Astrocyte of the spinal cord (primary cell): ENCODE measurements around the gene ARHGEF10L.

ENCODE experiments used
- DNase-seq: peaks from one replicate; pipeline ENCODE4 v3.0.0; 2011; ENCODE audit warnings: low read depth, low spot score
- H3K4me3 ChIP-seq: 2 replicates; pipeline ENCODE4 v1.5.1; 2011; ENCODE audit warnings: low read depth, mild to moderate bottlenecking, low read length, moderate library complexity
- in situ Hi-C: cut with HindIII; loops from 2 replicates; pipeline ENCODE4 v1.10.0; 2017; ENCODE audit warnings: low sequenced_read_pairs
- TF ChIP-seq, protein P1 (sequence below): IDR thresholded peaks from 2 replicates; pipeline ENCODE4 v1.5.1; 2012; ENCODE audit warnings: low read depth, mild to moderate bottlenecking, low read length, inconsistent platforms

Gene ARHGEF10L

DNA sequence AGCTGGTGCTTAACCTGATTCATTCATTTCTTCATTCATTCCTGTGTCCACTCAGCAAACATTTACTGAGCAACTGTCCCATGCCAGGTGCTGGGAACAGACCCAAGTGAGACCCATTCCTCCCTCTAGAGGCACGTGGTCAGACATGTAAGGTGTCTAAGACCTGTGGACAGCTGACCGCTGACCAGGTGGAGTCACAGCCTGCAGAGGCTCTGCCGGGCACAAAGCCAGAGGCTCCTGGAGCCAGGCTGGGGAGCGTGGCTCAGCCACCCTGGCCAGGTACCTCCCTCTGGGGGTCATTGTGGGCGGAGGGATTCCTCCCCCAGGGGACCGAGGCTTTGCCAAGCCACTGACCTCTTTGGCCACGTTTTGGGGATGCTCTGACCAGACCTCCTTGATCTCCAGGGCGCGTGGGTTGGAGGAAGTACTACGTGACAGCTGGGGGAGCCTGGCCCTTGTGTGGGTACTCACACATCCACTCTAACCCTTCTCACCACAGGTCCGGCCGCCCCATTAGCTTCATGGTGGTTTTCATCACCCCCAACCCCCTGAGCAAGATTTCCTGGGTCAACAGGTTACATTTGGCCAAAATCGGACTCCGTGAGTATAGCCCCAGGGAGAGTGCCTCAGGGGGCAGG is 100.3 kb downstream of the ARHGEF10L start:
- TF ChIP-seq, protein P1, sequence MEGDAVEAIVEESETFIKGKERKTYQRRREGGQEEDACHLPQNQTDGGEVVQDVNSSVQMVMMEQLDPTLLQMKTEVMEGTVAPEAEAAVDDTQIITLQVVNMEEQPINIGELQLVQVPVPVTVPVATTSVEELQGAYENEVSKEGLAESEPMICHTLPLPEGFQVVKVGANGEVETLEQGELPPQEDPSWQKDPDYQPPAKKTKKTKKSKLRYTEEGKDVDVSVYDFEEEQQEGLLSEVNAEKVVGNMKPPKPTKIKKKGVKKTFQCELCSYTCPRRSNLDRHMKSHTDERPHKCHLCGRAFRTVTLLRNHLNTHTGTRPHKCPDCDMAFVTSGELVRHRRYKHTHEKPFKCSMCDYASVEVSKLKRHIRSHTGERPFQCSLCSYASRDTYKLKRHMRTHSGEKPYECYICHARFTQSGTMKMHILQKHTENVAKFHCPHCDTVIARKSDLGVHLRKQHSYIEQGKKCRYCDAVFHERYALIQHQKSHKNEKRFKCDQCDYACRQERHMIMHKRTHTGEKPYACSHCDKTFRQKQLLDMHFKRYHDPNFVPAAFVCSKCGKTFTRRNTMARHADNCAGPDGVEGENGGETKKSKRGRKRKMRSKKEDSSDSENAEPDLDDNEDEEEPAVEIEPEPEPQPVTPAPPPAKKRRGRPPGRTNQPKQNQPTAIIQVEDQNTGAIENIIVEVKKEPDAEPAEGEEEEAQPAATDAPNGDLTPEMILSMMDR: no peak
- in situ Hi-C loops: no loop called here
- no peak for DNase-seq
- no peak overlapping the region for H3K4me3 ChIP-seq

DNA sequence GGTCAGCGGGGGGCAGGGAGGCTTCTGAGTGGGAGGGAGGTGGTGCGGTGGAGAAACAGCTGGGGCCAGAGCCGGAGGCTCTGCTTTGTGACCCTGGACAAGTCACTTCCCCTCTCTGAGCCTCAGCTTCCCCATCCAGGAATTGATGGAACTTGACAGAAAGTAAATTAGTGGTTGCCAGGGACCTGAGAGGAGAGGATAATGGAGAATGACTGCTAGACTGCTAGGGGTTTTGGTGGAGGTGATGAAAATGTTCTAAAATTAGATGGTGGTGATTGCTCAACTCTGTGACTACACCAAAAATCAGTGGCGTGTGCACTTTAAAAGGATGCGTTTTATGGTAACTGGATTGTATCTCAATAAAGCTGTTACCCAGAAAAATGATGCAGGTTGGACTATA is 100.9 kb downstream of the ARHGEF10L start:
- DNase-seq: no peak
- H3K4me3 ChIP-seq: no peak overlapping the region
- in situ Hi-C loops: no loop called here
- TF ChIP-seq, protein P1: no peak

DNA sequence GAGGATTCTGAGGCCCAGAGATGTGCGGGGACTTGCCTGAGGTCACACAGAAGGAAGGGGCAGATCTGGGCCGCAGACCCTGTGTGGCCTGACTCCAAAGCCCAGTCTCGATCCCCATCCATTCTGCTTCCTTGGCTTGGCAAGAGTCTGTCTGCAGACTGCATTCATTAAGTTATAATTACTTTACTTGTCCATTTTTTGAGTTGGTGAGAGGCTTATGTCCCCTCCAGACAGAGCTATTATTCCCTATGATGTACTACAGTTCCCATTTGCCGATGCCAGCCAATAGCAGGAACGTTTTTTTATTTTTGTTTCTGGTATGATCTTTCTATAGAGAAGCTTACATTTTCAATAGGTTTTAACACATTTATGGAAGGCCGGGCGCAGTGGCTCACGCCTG is 101.5 kb downstream of the ARHGEF10L start:
- TF ChIP-seq, protein P1: no peak
- DNase-seq: no peak
- H3K4me3 ChIP-seq: no peak overlapping the region
- in situ Hi-C loops: no loop called here

DNA sequence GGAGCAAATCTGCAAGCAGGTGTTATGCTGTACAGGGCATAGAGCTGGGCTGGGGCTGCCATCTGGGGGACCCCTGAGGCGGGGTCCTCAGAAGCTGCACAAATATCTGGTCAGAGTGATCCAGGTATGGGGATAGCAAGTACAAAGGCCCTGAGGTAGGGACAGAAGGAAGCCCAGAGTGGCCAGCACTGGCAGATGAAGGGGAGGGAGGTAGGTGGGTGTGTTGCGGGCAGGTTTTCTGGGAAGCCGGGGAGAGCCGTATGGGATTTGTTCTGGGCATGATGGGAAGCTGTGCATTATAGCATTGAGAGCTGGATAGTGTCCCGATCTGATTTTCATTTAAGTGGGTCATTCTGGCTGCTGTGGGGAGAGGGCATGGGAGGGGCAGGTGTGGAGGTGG is 102.7 kb downstream of the ARHGEF10L start:
- DNase-seq: no peak
- no peak overlapping the region for H3K4me3 ChIP-seq
- in situ Hi-C loops: no loop called here
- TF ChIP-seq, protein P1: no peak

GRCh38 chr1:17642943-17643342 is 103.4 kb downstream of the ARHGEF10L start:
- in situ Hi-C loops: no loop called here
- no peak for DNase-seq
- TF ChIP-seq, protein P1: no peak
- no peak overlapping the region for H3K4me3 ChIP-seq

DNA sequence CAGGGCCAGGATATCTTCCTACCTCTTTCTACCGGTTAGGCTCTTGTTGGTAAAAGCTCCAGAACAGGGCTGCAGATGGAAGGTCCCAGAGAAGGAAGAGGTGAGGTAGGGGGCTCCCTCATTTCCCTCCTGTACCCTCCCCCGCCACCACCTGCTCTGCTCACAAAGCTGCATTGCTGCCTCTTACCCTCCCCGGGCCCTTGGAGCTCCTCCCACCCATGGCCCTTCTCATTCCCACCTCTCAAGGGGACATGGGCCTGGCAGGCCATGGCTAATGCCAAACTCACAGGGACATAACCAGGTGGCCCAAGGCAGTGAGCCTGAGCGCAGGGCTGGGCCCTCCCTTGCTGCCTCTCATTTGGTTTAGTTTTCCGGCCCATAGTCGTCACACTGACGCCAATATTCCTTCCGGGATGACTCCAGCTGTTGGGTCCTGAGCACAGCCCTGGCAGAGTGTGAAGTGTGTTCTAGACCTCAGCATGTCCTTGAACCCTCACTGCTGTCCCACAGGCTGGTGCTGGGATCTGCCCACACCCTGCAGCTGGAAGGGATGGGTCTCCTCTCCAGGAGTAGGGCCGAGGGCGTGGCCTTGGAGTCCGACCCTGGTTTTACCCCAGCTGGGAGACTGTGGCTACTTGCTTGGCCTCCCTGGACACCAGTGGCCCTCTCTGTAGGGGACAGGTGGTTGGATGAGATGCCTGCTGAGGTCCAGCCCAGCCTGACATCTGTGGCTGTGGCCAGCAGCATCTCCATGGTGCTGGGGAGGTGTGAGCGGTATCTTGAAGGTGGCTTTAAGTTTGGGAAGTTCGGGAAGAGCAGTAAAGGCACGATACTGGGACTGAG is 104.6 kb downstream of the ARHGEF10L start:
- TF ChIP-seq, protein P1: no peak

More for the DNA sequence above, 104.6 kb downstream of the ARHGEF10L start:
- H3K4me3 ChIP-seq: no peak overlapping the region
- in situ Hi-C loops: no loop called here
- no peak for DNase-seq
